Neural progenitor cell (in vitro differentiated cells): ENCODE results near the gene BTRC. TPM values are rescaled to one million over a fixed set of nuclear protein-coding genes. Genes with fewer than 3 reads are reported as not detected.

Experiments
- DNase-seq: peaks from one replicate; pipeline ENCODE4 v3.0.0-alpha.2; 2016; ENCODE audit warnings: low spot score
- H2AFZ ChIP-seq: fragments of 200-600 bp; sonication (generic); replicated peaks from 2 replicates; pipeline ENCODE4 v1.6.1; 2016; ENCODE audit warnings: antibody characterized with exemption
- H3F3A ChIP-seq: fragments of 200-600 bp; sonication (generic); 2 replicates; pipeline ENCODE4 v1.6.1; 2016; ENCODE audit warnings: antibody characterized with exemption, low read depth
- H3K27ac ChIP-seq: fragments of 200-600 bp; sonication (generic); 2 replicates; pipeline ENCODE4 v1.5.1; 2016; ENCODE audit warnings: mild to moderate bottlenecking
- H3K27me3 ChIP-seq: fragments of 200-600 bp; sonication (generic); 2 replicates; pipeline ENCODE4 v1.6.1; 2016; ENCODE audit warnings: mild to moderate bottlenecking, moderate library complexity
- H3K36me3 ChIP-seq: fragments of 200-600 bp; sonication (generic); 2 replicates; pipeline ENCODE4 v1.5.1; 2016
- H3K4me1 ChIP-seq: fragments of 200-600 bp; sonication (generic); 2 replicates; pipeline ENCODE4 v1.6.1; 2016; ENCODE audit warnings: mixed run types
- H3K4me2 ChIP-seq: fragments of 200-600 bp; sonication (generic); 2 replicates; pipeline ENCODE4 v1.6.1; 2016
- H3K4me3 ChIP-seq: fragments of 200-600 bp; sonication (generic); 2 replicates; pipeline ENCODE4 v1.5.1; 2016
- H3K79me2 ChIP-seq: fragments of 200-600 bp; sonication (generic); 2 replicates; pipeline ENCODE4 v1.6.1; 2016; ENCODE audit warnings: low read depth
- H3K9ac ChIP-seq: fragments of 200-600 bp; sonication (generic); 2 replicates; pipeline ENCODE4 v1.6.1; 2016
- H3K9me3 ChIP-seq: fragments of 200-600 bp; sonication (generic); 2 replicates; pipeline ENCODE4 v1.5.1; 2016; ENCODE audit warnings: low read depth
- H4K20me1 ChIP-seq: fragments of 200-600 bp; sonication (generic); 2 replicates; pipeline ENCODE4 v1.6.1; 2016; ENCODE audit warnings: low read depth
- H3K27ac Mint-ChIP-seq: 3 replicates; pipeline ENCODE4 v1.8.0; 2021; ENCODE audit warnings: mixed read lengths
- H3K27me3 Mint-ChIP-seq: 2 replicates; pipeline ENCODE4 v1.8.0; 2022; ENCODE audit warnings: low read depth, mild to moderate bottlenecking, inconsistent platforms, moderate library complexity, mixed read lengths; ENCODE audit not compliant: insufficient read depth
- H3K36me3 Mint-ChIP-seq: 3 replicates; pipeline ENCODE4 v1.8.0; 2021; ENCODE audit warnings: mixed read lengths
- H3K4me1 Mint-ChIP-seq: 3 replicates; pipeline ENCODE4 v1.8.0; 2021; ENCODE audit warnings: mixed read lengths
- H3K4me3 Mint-ChIP-seq: 3 replicates; pipeline ENCODE4 v1.8.0; 2021; ENCODE audit warnings: mild to moderate bottlenecking, moderate library complexity, mixed read lengths
- H3K9me3 Mint-ChIP-seq: 3 replicates; pipeline ENCODE4 v1.8.0; 2020; ENCODE audit warnings: mixed read lengths
- EZH2 ChIP-seq: fragments of 200-600 bp; sonication (generic); IDR thresholded peaks from 2 replicates; pipeline ENCODE4 v1.6.1; 2017; ENCODE audit warnings: antibody characterized with exemption, mild to moderate bottlenecking, moderate library complexity
- EZH2phosphoT487 ChIP-seq: fragments of 200-600 bp; sonication (generic); IDR thresholded peaks from 2 replicates; pipeline ENCODE4 v1.6.1; 2017; ENCODE audit warnings: antibody characterized with exemption
- total RNA-seq: library from RNA; depleted of rRNA; stranded (reverse); fragments of >200 nt; gene quantifications from 2 replicates; pipeline ENCODE4 v1.2.3, GENCODE V29; 2015; ENCODE audit warnings: low replicate concordance
- TF ChIP-seq, protein P1 (sequence below): fragments of 200-600 bp; sonication (generic); IDR thresholded peaks from 2 replicates; pipeline ENCODE4 v1.5.1; 2017; ENCODE audit warnings: antibody characterized with exemption, mild to moderate bottlenecking

BTRC gene
- total RNA-seq, 1 donor from 2014 or later: 25.4 TPM

DNA sequence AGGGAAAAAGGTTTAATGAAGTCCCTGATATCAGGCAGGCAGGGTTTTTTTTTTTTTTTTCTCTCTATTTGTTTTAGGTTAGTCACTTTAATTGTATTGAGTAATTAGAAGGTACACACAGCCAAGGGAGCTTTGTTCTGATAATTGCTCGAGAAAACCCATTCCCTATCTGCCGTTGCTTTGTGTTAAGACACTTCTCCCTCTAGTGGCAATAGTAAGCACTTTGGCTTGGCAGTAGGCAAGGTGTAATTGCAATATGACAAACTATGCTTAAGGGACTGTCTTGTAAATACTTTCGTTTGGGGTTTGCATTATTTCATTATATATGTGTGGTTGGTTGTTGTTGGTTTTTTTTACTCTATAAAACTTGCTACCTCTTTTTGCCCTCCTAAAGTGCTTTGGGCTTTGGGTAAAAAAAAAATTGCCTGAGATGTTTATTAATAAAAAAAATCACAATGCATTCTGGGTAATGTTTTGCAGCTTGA, 113.4 kb downstream of the BTRC start:
- H3K36me3 Mint-ChIP-seq: peaks cover 3% of the 10 kb centered on the region
- H3K27ac Mint-ChIP-seq: no peak overlapping the region
- no peaks in the 10 kb centered on the region for H3K79me2 ChIP-seq
- peak overlapping the region; percentile 76 for H3K4me2 ChIP-seq
- peak overlapping the region; percentile 83 for H3K27ac ChIP-seq
- DNase-seq: peak; percentile 89
- peaks cover 26% of the 10 kb centered on the region for H4K20me1 ChIP-seq
- H3K4me3 ChIP-seq: peak overlapping the region; percentile 29
- H3K27me3 Mint-ChIP-seq: peaks cover 10% of the 10 kb centered on the region
- no peak overlapping the region for H3K9ac ChIP-seq
- H2AFZ ChIP-seq: no peak overlapping the region
- H3K4me3 Mint-ChIP-seq: no peak overlapping the region
- H3K36me3 ChIP-seq: no peaks in the 10 kb centered on the region
- H3K4me1 Mint-ChIP-seq: peaks cover 49% of the 10 kb centered on the region
- no peaks in the 10 kb centered on the region for H3K27me3 ChIP-seq
- H3K9me3 ChIP-seq: no peaks in the 10 kb centered on the region
- H3F3A ChIP-seq: peaks cover 38% of the 10 kb centered on the region
- peak; percentile 29 for TF ChIP-seq EZH2phosphoT487
- TF ChIP-seq EZH2: no peak
- TF ChIP-seq, protein P1, sequence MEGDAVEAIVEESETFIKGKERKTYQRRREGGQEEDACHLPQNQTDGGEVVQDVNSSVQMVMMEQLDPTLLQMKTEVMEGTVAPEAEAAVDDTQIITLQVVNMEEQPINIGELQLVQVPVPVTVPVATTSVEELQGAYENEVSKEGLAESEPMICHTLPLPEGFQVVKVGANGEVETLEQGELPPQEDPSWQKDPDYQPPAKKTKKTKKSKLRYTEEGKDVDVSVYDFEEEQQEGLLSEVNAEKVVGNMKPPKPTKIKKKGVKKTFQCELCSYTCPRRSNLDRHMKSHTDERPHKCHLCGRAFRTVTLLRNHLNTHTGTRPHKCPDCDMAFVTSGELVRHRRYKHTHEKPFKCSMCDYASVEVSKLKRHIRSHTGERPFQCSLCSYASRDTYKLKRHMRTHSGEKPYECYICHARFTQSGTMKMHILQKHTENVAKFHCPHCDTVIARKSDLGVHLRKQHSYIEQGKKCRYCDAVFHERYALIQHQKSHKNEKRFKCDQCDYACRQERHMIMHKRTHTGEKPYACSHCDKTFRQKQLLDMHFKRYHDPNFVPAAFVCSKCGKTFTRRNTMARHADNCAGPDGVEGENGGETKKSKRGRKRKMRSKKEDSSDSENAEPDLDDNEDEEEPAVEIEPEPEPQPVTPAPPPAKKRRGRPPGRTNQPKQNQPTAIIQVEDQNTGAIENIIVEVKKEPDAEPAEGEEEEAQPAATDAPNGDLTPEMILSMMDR: peak; percentile 93
- H3K9me3 Mint-ChIP-seq: peaks cover 2% of the 10 kb centered on the region
- peaks cover 60% of the 10 kb centered on the region for H3K4me1 ChIP-seq

GRCh38 chr10:101468159-101468558, 114.2 kb downstream of the BTRC start:
- no peak overlapping the region for H3K4me3 ChIP-seq
- H3K4me3 Mint-ChIP-seq: no peak overlapping the region
- peaks cover 26% of the 10 kb centered on the region for H4K20me1 ChIP-seq
- H3K4me1 Mint-ChIP-seq: peaks cover 49% of the 10 kb centered on the region
- H3K36me3 Mint-ChIP-seq: peaks cover 3% of the 10 kb centered on the region
- peaks cover 57% of the 10 kb centered on the region for H3K4me1 ChIP-seq
- H3K27me3 Mint-ChIP-seq: peaks cover 13% of the 10 kb centered on the region
- H3K27ac ChIP-seq: no peak overlapping the region
- H2AFZ ChIP-seq: no peak overlapping the region
- TF ChIP-seq, protein P1: no peak
- TF ChIP-seq EZH2phosphoT487 (no peak), EZH2 (no peak)
- no peaks in the 10 kb centered on the region for H3K9me3 ChIP-seq
- DNase-seq: no peak
- H3K27me3 ChIP-seq: no peaks in the 10 kb centered on the region
- no peak overlapping the region for H3K9ac ChIP-seq
- H3K79me2 ChIP-seq: no peaks in the 10 kb centered on the region
- H3K27ac Mint-ChIP-seq: no peak overlapping the region
- peak overlapping the region; percentile 36 for H3K4me2 ChIP-seq
- H3K9me3 Mint-ChIP-seq: peaks cover 7% of the 10 kb centered on the region
- H3K36me3 ChIP-seq: no peaks in the 10 kb centered on the region
- H3F3A ChIP-seq: peaks cover 38% of the 10 kb centered on the region

DNA sequence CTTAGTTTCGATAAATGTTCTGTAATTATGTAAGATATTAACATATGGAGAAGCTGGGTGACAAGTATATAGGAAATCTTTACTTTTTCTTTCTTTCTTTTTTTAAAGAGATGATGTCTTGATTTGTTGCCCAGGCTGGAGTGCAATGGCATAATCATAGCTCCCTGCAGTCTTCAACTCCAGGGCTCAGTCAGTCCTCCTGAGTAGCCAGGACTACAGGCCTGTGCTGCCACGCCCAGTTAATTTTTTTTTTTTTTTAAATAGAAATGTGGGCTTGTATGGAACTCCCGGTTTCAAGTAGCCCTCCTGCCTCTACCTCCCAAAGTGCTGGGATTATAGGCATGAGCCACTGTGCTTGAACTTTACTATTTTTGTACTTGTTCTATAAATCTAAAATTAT, 122.4 kb downstream of the BTRC start:
- Histone ChIP-seq H3K9me3 (no peaks in the 10 kb centered on the region), H3K9ac (no peak overlapping the region), H3F3A (peaks cover 8% of the 10 kb centered on the region), H3K4me2 (no peak overlapping the region), H3K4me1 (no peaks in the 10 kb centered on the region), H3K36me3 (no peaks in the 10 kb centered on the region), H3K79me2 (no peaks in the 10 kb centered on the region), H3K27me3 (no peaks in the 10 kb centered on the region), H2AFZ (no peak overlapping the region), H3K4me3 (no peak overlapping the region), H4K20me1 (no peaks in the 10 kb centered on the region), H3K27ac (no peak overlapping the region)
- no peak for DNase-seq
- H3K27ac Mint-ChIP-seq: no peak overlapping the region
- peaks cover 5% of the 10 kb centered on the region for H3K9me3 Mint-ChIP-seq
- peaks cover 5% of the 10 kb centered on the region for H3K36me3 Mint-ChIP-seq
- H3K27me3 Mint-ChIP-seq: peaks cover 6% of the 10 kb centered on the region
- H3K4me3 Mint-ChIP-seq: no peak overlapping the region
- H3K4me1 Mint-ChIP-seq: peaks cover 3% of the 10 kb centered on the region
- TF ChIP-seq, protein P1: no peak
- no peak for TF ChIP-seq EZH2phosphoT487
- TF ChIP-seq EZH2: no peak
